ENCODE measurements around the gene PEX16. TPM values are rescaled to one million over a fixed set of nuclear protein-coding genes. Genes with fewer than 3 reads are reported as not detected.
A peak's percentile ranks its signal among the peaks of the same experiment; 100 is the strongest.

Gene PEX16
- total and polyA plus RNA-seq, 2 of the 13 experiments (the other 11 are each of a cell fraction or from before 2014, with no cell fraction given): 12.5 to 21.8 TPM

DNA sequence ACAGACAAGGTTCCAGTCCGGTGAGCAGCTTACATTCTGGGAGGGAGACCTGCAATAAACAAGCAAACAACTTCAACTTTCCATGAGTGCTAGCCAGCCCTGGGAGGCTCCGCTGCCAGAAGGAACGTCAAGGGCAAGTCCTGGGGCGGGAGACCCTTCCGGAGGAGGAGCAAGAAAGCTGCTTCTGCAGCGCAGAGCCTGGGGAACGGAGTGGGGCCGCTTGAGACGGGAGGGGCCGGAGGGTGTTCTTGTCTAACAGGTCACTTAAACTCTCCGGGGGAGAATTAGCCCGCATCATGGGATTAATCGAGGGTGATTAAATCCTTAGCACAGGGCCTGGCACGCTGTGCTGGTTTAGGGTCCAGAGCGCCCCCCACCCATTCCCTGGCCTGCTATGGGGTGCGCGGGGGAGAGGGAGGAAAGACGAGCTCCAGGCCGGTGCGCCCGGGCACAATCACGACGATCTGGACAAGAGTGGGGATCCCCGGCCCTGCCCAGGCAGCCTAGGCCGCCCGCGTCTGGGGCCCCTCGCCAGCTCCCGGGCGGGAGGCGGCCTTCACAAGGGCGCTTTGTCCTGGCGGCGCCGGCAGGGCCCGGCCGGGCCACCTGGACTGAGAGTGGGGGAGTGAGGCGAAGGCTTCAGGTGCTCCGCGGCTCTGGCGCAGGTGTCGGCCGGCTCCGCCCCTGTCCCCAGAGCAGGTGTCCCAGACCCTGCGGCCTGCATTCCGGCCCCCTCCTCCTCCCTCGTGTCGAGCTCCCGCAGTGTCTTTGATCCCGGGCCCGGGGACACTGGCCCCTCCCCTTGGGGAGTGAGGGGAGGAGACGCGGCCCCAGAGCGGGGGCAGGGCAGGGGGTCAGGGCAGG lies 4.1 kb upstream of the PEX16 start (continued):
- TF ChIP-seq, protein P1, sequence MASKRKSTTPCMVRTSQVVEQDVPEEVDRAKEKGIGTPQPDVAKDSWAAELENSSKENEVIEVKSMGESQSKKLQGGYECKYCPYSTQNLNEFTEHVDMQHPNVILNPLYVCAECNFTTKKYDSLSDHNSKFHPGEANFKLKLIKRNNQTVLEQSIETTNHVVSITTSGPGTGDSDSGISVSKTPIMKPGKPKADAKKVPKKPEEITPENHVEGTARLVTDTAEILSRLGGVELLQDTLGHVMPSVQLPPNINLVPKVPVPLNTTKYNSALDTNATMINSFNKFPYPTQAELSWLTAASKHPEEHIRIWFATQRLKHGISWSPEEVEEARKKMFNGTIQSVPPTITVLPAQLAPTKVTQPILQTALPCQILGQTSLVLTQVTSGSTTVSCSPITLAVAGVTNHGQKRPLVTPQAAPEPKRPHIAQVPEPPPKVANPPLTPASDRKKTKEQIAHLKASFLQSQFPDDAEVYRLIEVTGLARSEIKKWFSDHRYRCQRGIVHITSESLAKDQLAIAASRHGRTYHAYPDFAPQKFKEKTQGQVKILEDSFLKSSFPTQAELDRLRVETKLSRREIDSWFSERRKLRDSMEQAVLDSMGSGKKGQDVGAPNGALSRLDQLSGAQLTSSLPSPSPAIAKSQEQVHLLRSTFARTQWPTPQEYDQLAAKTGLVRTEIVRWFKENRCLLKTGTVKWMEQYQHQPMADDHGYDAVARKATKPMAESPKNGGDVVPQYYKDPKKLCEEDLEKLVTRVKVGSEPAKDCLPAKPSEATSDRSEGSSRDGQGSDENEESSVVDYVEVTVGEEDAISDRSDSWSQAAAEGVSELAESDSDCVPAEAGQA (IDR thresholded peaks at IDR 0.05; ENCODE audit: low read depth): no peak
- TF ChIP-seq, protein P1 (CRISPR knock-in tag; IDR thresholded peaks at IDR 0.05; ENCODE audit: borderline replicate concordance): no peak
- peak; percentile 56; the same call in 1 of the 2 replicates for TF ChIP-seq ZNF20 (CRISPR knock-in tag; IDR thresholded peaks at IDR 0.05)
- no peak for TF ChIP-seq ZNF570 (CRISPR knock-in tag; IDR thresholded peaks at IDR 0.05; ENCODE audit: borderline replicate concordance)
- TF ChIP-seq MAFG (CRISPR knock-in tag; IDR thresholded peaks at IDR 0.05): no peak
- TF ChIP-seq ZNF30 (CRISPR knock-in tag; IDR thresholded peaks at IDR 0.05): no peak
- TF ChIP-seq, protein P2, sequence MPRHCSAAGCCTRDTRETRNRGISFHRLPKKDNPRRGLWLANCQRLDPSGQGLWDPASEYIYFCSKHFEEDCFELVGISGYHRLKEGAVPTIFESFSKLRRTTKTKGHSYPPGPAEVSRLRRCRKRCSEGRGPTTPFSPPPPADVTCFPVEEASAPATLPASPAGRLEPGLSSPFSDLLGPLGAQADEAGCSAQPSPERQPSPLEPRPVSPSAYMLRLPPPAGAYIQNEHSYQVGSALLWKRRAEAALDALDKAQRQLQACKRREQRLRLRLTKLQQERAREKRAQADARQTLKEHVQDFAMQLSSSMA (CRISPR knock-in tag; IDR thresholded peaks at IDR 0.05): no peak
- TF ChIP-seq ZSCAN9 (CRISPR knock-in tag; IDR thresholded peaks at IDR 0.05; ENCODE audit: borderline replicate concordance): no peak
- TF ChIP-seq ARNT2 (CRISPR knock-in tag; IDR thresholded peaks at IDR 0.05; ENCODE audit: low read depth): no peak; the same call in none of the 2 replicates
- no peak for TF ChIP-seq ZNF136 (CRISPR knock-in tag; IDR thresholded peaks at IDR 0.05; ENCODE audit: low read depth)
- TF ChIP-seq KAT7 (CRISPR knock-in tag; IDR thresholded peaks at IDR 0.05; ENCODE audit: borderline replicate concordance): no peak
- TF ChIP-seq, protein P3, sequence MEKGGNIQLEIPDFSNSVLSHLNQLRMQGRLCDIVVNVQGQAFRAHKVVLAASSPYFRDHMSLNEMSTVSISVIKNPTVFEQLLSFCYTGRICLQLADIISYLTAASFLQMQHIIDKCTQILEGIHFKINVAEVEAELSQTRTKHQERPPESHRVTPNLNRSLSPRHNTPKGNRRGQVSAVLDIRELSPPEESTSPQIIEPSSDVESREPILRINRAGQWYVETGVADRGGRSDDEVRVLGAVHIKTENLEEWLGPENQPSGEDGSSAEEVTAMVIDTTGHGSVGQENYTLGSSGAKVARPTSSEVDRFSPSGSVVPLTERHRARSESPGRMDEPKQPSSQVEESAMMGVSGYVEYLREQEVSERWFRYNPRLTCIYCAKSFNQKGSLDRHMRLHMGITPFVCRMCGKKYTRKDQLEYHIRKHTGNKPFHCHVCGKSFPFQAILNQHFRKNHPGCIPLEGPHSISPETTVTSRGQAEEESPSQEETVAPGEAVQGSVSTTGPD (CRISPR knock-in tag; IDR thresholded peaks at IDR 0.05): no peak
- TF ChIP-seq ZMYM4 (CRISPR knock-in tag; IDR thresholded peaks at IDR 0.05): no peak; the same call in 1 of the 2 replicates
- TF ChIP-seq FOSL1 (CRISPR knock-in tag; IDR thresholded peaks at IDR 0.05; ENCODE audit: borderline replicate concordance): no peak
- TF ChIP-seq, protein P4, sequence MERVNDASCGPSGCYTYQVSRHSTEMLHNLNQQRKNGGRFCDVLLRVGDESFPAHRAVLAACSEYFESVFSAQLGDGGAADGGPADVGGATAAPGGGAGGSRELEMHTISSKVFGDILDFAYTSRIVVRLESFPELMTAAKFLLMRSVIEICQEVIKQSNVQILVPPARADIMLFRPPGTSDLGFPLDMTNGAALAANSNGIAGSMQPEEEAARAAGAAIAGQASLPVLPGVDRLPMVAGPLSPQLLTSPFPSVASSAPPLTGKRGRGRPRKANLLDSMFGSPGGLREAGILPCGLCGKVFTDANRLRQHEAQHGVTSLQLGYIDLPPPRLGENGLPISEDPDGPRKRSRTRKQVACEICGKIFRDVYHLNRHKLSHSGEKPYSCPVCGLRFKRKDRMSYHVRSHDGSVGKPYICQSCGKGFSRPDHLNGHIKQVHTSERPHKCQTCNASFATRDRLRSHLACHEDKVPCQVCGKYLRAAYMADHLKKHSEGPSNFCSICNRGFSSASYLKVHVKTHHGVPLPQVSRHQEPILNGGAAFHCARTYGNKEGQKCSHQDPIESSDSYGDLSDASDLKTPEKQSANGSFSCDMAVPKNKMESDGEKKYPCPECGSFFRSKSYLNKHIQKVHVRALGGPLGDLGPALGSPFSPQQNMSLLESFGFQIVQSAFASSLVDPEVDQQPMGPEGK (CRISPR knock-in tag; IDR thresholded peaks at IDR 0.05): peak; percentile 96
- TF ChIP-seq ZBTB8A (CRISPR knock-in tag; IDR thresholded peaks at IDR 0.05; ENCODE audit: borderline replicate concordance, low read depth): no peak
- TF ChIP-seq ZBTB7B (CRISPR knock-in tag; IDR thresholded peaks at IDR 0.05): no peak
- TF ChIP-seq NKX3-1 (CRISPR knock-in tag; IDR thresholded peaks at IDR 0.05): no peak
- TF ChIP-seq SATB2 (CRISPR knock-in tag; IDR thresholded peaks at IDR 0.05): no peak
- TF ChIP-seq SSRP1 (CRISPR knock-in tag; IDR thresholded peaks at IDR 0.05): no peak
